ENCODE data around the gene ISCA1.

Gene ISCA1

GRCh38 chr9:86222667-86223066 is 59.7 kb downstream of the ISCA1 start:
- DNase-seq (ENCODE audit: low read depth): no peak

- DNase-seq (ENCODE audit: low read depth): no peak
Measured at GRCh38 chr9:86219606-86220005, 62.7 kb downstream of the ISCA1 start.

- DNase-seq (ENCODE audit: low read depth): no peak
Measured at GRCh38 chr9:86217076-86217755, 65.1 kb downstream of the ISCA1 start.

Measured in non-pigmented ciliary epithelial cell (primary cell).